Skeletal muscle tissue (tissue), 4 donors: ENCODE data around the gene ODAM. TPM values are rescaled to one million over a fixed set of nuclear protein-coding genes. Genes with fewer than 3 reads are reported as not detected.
"Not testable (repeated sequence)": the region's sequence is repeated elsewhere in the genome, so short reads cannot be mapped to it uniquely, and the experiment has no call there.

ENCODE experiments used
- H3K27ac ChIP-seq: one replicate; pipeline ENCODE4 v1.7.0; 2013; ENCODE audit warnings: mild to moderate bottlenecking, low read depth, low read length, inconsistent platforms
- H3K27me3 ChIP-seq, 3 donors: one replicate each; pipeline ENCODE4 v1.7.0; 2013; ENCODE audit warnings: low read length in 3 of 3; ENCODE audit not compliant: control insufficient read depth in 3 of 3, insufficient read depth in 3 of 3
- H3K36me3 ChIP-seq, 3 donors: one replicate each; pipeline ENCODE4 v1.7.0; 2013; ENCODE audit warnings: low read length in 3 of 3; ENCODE audit not compliant: control insufficient read depth in 3 of 3, insufficient read depth in 3 of 3
- H3K4me1 ChIP-seq, 3 donors: one replicate each; pipeline ENCODE4 v1.7.0; 2013; ENCODE audit warnings: low read length in 3 of 3, mild to moderate bottlenecking in 3 of 3; ENCODE audit not compliant: control insufficient read depth in 3 of 3, insufficient read depth in 3 of 3
- H3K4me3 ChIP-seq, 3 donors: one replicate each; pipeline ENCODE4 v1.7.0; 2013; ENCODE audit warnings: low read length in 3 of 3
- H3K9ac ChIP-seq, 3 donors: one replicate each; pipeline ENCODE4 v1.7.0; 2013; ENCODE audit warnings: low read length in 3 of 3, mild to moderate bottlenecking in 3 of 3, moderate library complexity in 2 of 3, low read depth in 1 of 3
- H3K9me3 ChIP-seq, 3 donors: one replicate each; pipeline ENCODE4 v1.7.0; 2013; ENCODE audit warnings: low read length in 3 of 3; ENCODE audit not compliant: control insufficient read depth in 3 of 3
- total RNA-seq: library from RNA; depleted of rRNA; stranded (reverse); fragments of >200 nt; gene quantifications from one replicate; pipeline ENCODE4 v1.2.3, GENCODE V29; 2014
- donor health status: Osteomylitis.

Gene ODAM
- total RNA-seq, 1 donor from 2014 or later, result not detected

- not testable (repeated sequence) for H3K4me3 ChIP-seq, H3K27me3 ChIP-seq, H3K27ac ChIP-seq, H3K4me1 ChIP-seq, H3K9ac ChIP-seq, H3K36me3 ChIP-seq, H3K9me3 ChIP-seq
Observed at GRCh38 chr4:70216550-70216949, 21.0 kb downstream of the ODAM start.

DNA sequence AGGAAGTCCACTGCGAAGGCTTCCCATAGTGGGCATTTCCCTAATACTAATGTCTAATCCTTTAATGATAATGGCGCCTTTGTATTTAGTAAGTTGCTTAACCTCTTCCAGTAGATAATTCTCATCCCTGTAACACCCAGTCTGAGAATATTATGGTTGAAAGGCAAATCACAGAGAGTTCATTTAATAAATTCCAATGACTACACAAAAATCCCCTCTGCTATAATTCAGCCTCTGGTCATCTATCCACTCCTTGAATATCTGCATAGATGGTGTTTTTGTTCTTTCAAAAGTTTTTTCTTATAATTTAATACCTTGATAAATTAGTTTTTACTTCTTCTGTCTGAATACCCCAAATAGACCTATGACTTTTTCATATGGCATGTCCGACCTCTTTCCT, 25.9 kb downstream of the ODAM start:
- not testable (repeated sequence) for H3K36me3 ChIP-seq, H3K4me1 ChIP-seq, H3K4me3 ChIP-seq, H3K9ac ChIP-seq, H3K27ac ChIP-seq, H3K9me3 ChIP-seq, H3K27me3 ChIP-seq

- H3K4me1 ChIP-seq, result not testable (repeated sequence)
Observed at GRCh38 chr4:70221818-70222217, 26.3 kb downstream of the ODAM start.

DNA sequence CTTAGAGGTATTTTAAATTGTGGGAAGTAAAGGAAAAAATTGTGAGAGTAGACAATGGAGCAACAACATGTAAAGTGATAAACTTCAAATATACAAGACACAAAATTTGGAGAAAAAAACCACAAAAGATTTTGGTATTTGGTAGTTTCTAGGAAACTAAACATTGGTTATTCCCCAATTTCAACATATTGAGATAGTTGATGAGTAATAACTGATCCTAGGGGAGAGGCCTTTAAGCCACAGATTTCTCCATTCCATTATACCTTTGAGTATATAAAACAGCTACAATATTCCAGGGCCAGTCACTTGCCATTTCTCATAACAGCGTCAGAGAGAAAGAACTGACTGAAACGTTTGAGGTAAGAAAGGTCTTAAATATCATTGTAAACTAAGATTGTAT, 30.3 kb downstream of the ODAM start, which contains the start of gene FDCSP:
Gene FDCSP, plus strand, starts transcription at position 301 of the 400 bp plus-strand sequence. CDS start 5,071 bp downstream, outside the sequence.
- Histone ChIP-seq H3K4me3 (no peak within 1 kb of the TSS), H3K4me1 (no peaks in the 10 kb centered on the region), H3K27me3 (no peaks in the 10 kb centered on the region), H3K9me3 (no peaks in the 10 kb centered on the region), H3K27ac (no peak within 1 kb of the TSS), H3K36me3 (no peaks in the 10 kb centered on the region), H3K9ac (no peak within 1 kb of the TSS)

More at GRCh38 chr4:70221818-70222217, 26.3 kb downstream of the ODAM start:
- H3K27me3 ChIP-seq, H3K9me3 ChIP-seq, H3K27ac ChIP-seq, H3K36me3 ChIP-seq, H3K9ac ChIP-seq, H3K4me3 ChIP-seq: not testable (repeated sequence)

DNA sequence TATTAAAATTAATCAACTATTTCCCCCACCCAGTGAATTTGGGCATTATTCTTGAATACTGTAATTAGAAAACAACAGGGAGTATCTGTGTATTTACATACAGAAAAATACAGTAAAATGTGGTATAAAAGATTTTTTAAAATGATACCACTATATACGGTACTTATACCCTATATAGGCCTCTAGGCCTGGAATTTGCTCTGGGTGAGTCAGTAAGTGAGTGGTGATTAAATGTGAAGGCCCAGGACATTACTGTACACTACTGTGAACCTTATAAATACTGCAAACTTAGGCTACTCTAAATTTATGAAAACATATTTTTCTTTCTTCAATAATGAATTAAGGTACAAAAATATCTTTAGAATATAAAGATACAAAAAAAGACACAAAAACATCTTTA, 40.6 kb downstream of the ODAM start:
- Histone ChIP-seq H3K36me3 (no peaks in the 10 kb centered on the region), H3K9ac (no peak overlapping the region), H3K9me3 (no peaks in the 10 kb centered on the region), H3K4me1 (no peaks in the 10 kb centered on the region), H3K27ac (no peak overlapping the region), H3K27me3 (no peaks in the 10 kb centered on the region), H3K4me3 (no peak overlapping the region)

DNA sequence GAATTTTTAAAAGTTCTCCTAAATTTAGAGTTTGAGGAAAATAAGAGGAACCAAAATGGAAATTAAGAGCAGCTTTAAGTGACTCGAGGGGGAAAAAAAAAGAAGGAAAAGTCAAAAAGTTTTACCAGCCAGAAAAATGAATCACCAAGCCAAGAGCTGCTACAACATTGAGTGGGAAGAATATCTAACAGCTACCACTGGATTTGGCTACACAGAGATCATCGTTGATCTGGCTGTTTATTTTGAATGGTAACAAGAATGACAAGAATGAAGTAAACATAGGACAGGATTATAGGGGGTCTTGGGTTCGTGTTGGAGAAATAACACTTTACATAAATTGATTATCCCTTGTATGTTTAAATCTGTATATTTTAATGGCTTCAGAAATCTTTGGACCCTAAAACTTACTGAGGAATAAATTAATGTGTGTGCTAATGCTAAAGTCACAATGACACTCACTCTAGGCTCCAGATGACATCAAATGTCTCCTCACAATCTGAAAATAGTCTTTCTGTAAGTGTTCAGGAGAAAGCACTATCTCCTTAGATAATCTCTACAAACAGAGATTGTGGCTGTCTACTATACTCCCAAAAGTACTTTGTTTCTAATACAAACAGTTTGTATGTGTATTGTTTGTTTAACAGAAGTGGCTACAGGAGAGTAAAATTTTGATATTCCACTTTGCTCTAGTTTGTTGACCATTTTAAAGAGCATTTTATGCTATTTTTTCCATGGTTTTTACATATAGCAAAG, 43.8 kb downstream of the ODAM start:
- no peaks in the 10 kb centered on the region for H3K9me3 ChIP-seq

GRCh38 chr4:70239884-70240591, 44.5 kb downstream of the ODAM start:
- Histone ChIP-seq H3K27me3 (no peaks in the 10 kb centered on the region), H3K9me3 (no peaks in the 10 kb centered on the region), H3K4me1 (no peaks in the 10 kb centered on the region), H3K36me3 (no peaks in the 10 kb centered on the region), H3K9ac (no peak overlapping the region), H3K4me3 (no peak overlapping the region), H3K27ac (no peak overlapping the region)

More for the DNA sequence above, 43.8 kb downstream of the ODAM start:
- Histone ChIP-seq H3K27me3 (no peaks in the 10 kb centered on the region), H3K27ac (no peak overlapping the region), H3K36me3 (no peaks in the 10 kb centered on the region), H3K4me1 (no peaks in the 10 kb centered on the region), H3K9ac (no peak overlapping the region), H3K4me3 (no peak overlapping the region)

DNA sequence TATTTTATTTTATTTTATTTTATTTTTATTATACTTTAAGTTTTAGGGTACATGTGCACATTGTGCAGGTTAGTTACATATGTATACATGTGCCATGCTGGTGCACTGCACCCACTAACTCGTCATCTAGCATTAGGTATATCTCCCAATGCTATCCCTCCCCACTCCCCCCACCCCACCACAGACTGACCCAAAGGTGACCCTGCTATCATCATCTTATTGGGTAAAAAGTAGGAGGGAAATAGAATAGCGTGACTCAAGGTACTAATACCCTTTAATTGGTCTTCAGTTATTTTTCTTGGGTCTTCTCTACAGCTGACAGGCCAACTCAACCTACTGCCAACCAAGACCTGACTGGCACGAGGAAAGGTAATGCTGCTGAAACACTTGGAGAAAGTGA, 46.8 kb downstream of the ODAM start, which contains the start of gene CSN3:
Gene CSN3, plus strand, starts transcription at position 301 of the 400 bp plus-strand sequence. CDS start 2,223 bp downstream, outside the sequence.
- H3K4me3 ChIP-seq, H3K9me3 ChIP-seq, H3K9ac ChIP-seq, H3K36me3 ChIP-seq, H3K4me1 ChIP-seq, H3K27me3 ChIP-seq, H3K27ac ChIP-seq: not testable (repeated sequence)

GRCh38 chr4:70243091-70243490, 47.6 kb downstream of the ODAM start:
- H3K27me3 ChIP-seq, result no peaks in the 10 kb centered on the region
- H3K4me1 ChIP-seq, result no peaks in the 10 kb centered on the region
- no peaks in the 10 kb centered on the region for H3K36me3 ChIP-seq
- no peak overlapping the region for H3K4me3 ChIP-seq
- no peaks in the 10 kb centered on the region for H3K9me3 ChIP-seq
- no peak overlapping the region for H3K9ac ChIP-seq
- H3K27ac ChIP-seq, result no peak overlapping the region

DNA sequence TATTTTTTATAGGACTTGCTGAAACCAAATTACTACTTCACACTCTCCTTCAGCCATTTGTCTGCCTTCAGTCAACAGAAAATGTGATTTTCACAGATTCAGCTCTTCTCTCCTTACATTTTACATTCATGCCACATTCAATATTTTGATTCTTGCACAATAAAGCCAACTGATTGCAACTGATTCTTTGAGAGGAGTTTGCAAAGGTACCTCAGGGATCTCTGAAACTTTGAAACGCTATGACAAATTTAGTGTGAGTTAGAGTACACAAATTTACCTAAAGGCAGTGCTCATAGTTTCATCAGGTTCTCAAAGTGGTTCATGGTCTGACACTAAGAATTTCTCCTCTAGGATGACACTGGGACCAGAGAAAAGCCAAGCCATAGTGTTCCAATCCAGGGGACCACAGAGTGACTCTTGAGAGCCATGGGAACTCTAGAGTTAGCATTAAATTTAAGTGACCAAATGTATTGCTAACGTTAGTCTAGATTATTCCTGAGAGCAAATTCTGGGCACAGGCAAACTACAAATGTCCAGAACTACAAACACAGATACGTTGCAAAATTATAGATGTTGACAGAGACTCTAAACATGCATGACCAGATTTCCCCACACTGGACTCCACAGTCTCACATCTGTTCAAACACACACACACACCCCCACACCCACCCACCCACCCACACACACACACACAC, 55.9 kb downstream of the ODAM start:
- Histone ChIP-seq H3K9me3 (no peaks in the 10 kb centered on the region), H3K27me3 (no peaks in the 10 kb centered on the region), H3K4me3 (no peak overlapping the region), H3K4me1 (no peaks in the 10 kb centered on the region), H3K27ac (no peak overlapping the region), H3K36me3 (no peaks in the 10 kb centered on the region), H3K9ac (no peak overlapping the region)
